ENCODE data around the gene SLC7A1.

Gene SLC7A1

DNA sequence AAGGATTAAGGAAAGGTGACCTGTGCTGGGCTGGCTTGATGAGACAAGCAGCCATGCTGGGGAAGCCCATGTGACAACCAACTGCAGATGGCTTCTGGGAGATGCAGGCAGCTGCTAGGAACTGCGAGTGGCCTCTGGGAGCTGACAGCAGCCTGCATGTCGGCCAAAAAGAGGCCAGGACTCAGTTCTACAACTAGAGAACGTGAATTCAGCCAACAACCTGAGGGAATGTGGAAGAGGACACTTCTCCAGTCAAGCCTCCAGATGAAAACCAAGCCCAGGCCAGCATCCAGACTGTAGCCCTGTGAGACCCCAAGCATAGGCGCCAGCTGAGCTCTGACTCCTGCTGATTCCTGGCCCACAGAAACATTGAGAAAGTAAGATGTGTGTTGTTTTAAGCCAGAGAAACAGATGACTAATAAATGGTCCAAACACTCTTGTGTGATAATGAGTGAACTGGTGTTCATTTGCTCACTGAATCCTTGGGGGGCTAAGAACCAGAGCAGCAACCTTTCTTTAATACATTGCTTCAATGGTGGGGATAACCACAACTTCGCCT is 45.0 kb downstream of the SLC7A1 start:
- DNase-seq: no peak

DNA sequence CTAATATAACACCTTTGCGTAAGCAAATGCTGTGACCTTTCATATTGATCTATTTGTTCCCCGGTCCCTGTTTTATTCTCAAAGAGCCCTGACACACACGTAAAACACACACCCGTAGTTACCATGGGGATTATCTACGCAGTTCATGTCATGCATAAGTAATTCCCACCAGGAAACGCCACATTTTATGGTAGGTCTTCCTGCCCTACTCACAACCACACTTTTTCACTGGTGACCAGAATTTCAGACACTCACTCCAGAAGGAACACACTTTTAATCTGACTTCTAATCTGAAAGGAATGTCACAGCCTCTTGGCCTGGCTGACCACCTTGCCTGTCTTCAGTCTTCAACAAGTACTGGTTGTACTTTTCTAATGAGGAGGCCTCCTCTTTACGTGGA is 46.8 kb downstream of the SLC7A1 start:
- DNase-seq: no peak

DNA sequence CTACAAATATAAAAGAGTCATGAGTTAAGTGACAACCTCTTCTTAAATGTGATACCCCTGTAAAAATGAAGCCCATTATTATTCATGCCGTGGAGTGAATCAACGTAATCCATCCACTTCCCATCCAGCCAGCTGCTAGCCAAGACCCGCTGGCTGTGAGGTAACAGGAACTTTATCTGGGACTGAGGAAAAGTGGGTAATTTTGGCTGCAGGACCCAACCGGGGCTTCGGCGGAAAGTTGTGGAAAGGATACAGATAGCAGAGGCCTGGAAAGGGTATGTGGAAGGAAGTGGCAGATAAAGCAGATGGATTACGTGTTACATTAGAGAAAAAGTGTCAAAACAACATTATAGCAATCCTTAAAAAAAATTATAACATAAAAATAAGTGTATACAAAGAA is 48.3 kb downstream of the SLC7A1 start:
- DNase-seq: no peak

DNA sequence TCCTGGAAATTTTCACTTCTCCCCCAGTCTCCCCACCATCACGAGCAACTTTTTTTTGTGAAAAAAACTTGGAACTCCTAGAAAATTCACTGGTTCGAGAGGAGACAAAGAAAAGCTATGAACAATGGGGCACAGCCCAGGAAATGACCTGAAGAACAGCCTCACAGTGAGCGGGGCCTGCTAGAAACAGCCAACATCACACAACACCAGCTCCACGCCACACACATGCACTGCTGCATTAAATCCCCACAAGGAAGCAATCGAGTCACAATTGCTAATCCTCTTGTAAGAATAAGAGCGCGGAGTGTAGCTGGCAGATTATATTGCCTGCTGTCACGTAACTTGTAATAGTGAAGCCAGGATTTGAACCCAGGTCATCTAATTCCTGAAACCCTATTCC is 48.8 kb downstream of the SLC7A1 start:
- DNase-seq: no peak

DNA sequence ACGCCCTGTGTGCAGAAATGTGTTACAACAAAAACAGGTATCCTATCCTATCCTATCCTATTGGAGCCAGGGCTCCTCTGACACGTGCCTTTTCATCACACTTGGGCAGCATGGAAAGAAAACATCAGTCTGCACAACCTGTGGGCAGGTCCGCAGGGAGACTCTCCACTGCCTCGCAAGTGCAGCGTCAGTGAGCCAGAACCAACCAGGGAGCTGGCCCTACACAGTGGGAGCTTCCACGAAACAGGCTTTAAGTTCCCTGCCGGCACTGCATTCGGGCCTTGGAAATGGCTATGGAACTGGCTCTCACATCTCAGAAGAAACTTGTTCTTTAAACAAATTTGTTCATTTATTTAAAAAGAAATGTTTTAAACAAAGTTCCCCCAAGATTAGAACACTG is 49.5 kb downstream of the SLC7A1 start:
- no peak for DNase-seq

DNA sequence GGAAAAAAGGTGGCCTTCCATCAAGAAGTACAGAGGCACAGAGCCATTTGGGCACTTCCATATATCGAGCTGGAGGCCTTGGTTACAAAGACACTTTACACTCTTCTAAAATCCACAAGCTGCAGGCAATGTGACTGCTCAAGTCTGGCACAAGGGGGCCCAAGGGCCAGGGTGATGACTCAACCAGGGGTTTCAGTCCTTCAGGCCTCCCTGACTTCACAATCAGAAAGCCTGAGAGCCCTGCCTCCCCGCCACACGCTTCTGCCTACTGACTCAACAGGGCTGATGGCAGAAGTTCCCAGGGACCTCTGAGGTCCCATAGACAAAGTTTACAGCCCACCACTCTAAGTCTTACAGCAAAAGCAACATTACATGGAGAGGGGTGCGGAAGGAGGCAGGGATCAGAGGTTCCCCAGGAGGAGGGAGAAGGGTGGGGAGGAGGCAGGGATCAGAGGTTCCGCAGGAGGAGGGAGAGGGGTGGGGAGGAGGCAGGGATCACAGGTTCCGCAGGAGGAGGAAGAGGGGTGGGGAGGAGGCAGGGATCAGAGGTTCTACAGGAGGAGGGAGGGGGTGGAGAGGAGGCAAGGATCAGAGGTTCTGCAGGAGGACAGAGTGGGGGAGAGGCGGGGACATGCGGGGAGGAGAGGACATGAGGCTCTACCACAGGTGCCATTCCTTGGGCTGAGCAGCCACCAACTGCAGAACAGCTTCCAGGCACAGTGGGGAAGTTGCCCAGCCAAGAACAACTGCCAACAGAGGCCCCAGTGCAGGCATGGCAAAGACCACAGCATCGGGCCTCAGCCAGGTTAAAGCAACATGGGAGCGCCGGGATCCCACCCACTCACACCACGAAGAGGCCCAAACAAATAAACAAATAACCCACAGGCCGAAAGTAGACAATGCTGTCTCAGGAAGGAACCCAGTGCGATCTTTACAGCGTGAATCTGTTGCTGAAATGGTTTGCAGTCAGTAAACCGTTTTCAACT is 52.0 kb downstream of the SLC7A1 start:
- no peak for DNase-seq

DNA sequence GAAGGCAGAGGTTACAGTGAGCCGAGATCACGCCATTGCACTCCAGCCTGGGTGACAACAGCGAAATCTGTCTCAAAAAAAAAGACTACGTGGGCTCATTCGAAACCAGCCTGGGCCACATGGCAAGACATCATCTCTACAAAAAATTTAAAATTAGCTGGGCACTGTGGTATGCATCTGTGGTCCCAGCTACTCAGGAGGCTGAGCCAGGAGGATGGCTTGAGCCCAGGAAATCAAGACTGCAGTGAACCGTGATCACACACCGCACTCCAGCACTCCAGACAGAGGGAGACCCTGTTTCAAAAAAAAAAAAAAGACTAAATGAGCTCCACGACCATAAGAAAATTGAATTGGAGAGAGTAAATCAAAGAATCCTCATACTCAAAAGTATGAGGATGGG is 53.1 kb downstream of the SLC7A1 start:
- no peak for DNase-seq

DNA sequence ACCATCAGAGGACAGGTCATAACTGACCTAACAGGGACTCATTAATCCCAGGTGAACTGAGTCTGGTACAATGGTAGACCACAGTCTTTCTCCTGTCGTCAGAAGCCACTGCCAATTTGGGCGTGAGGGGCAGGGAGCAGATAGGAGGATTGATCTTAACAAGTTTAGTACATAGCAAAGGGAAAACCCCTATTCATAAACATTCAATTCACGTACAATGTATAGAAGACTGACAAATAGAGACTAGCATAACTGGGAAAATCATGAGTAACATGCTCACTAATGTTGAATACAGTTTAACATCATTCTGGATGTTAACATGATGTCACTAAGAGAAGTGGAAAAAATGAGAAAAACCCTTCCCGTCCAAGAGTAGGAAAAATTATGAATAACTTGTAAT is 54.1 kb downstream of the SLC7A1 start:
- no peak for DNase-seq

DNA sequence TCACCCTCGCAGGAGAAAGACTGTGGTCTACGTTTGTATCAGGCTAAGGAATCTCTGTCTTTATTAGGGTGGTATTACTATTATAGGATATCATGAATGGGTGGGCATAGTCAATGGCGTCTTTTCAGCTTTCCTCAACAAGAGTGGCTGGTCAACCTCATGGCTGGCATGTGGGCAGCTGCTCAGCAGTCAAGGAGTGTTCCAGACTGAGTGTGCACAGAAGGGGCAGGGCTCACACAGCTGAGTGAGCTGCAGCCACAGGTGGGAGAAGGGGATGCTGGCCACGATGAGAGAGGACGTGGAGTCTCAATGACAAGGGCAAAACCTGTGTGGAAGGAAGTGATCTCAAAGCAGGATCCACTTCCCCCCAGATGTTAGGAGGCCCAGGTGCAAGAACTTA is 54.7 kb downstream of the SLC7A1 start:
- DNase-seq: no peak

DNA sequence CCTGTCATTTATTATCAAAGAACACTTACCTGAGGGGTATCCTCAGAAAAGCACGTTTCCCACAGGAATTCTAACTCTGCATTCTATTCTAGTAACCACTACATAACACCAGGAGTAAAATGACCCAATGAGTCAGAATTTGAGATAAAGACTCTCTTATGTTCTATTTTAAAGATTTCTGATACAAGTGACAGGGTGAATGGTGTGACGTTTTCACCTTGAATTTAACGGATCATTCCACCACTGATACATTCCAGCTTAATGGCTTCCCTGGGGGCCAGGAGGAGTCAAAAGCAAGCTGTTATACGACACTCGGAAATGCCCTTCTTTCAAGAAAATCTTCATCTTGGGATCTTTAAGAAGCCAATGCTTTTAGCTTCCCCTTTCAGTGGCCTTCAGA is 55.2 kb downstream of the SLC7A1 start:
- no peak for DNase-seq

DNA sequence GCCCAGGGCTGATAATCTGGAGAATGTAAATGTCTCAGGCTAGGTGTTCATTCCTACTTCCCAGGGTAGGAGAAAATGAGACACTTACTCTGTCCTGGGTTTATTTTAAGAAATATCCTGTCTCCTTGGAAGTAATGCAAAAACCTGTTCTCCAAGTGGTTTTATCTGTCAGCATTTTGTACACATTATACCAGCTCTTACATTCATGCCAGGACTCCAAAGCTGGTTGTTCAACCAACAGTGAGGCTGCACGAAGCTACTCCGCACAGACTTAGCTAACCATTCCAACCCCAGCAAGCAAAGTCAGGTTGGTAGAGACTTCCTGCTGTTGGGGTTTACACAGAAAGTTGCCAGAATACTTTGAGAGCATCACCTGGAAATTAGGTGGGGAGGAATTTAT is 55.6 kb downstream of the SLC7A1 start:
- DNase-seq: no peak

DNA sequence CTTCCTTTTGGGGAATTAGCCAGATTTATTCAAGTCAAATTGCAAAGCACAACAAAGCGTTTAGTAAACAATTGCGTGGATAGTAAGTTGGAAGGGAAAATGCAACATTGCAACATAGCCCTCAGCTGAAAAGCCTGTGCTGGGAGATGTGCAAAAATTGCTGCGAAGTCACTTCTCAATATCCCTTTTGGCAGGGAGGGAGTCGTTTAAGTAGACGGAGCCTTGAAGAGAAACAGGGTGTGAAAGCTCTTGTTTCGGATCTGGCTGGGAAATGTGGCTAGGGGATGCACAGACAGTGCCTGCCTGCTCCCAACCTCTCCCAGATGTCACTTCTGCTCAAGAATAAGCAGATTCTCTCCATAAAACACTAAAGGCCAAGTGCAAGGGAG is 56.8 kb downstream of the SLC7A1 start:
- DNase-seq: no peak

DNA sequence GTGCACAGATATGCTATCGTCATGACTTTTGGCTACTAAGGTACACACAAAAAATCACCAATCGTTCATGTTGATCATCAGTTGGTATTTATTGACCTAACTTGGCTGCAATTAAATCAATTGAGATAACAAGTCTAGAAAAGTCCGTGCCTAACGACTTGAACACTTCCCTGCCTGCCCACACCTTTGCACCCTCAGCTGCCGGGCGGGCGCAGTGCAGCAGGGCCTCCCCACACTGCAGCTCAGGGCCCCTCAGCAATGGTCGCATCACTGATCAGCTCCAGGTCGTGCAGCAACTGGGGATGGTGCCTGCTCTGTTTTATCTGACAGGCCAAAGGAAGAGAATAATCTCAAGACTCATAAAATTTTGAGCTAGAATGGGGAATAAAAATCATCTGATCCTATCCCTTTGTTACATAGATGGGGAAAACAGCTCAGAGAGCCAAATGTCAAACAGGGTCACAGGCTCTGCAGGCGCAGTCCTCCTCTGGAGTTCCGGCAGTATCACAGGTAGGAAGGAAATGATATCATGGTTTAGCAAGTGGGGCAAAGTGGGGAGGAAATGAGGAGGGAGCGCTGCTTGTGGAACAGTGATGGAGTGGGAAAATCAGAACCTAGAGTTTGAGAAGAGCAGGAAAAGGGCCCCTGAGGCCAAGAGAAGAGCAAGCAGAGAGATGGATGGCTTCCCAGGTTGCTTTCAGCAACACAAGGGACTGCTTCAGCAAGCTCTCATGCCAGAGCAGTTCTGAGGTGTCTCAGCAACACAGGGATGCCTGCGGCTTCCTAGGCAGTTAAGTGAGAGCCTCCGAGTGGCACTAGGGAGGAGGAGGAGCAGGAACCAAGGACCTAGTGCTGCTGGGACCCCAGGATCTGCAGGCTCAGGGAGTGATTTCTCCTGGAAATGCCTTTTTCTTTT is 57.5 kb downstream of the SLC7A1 start:
- DNase-seq: no peak

DNA sequence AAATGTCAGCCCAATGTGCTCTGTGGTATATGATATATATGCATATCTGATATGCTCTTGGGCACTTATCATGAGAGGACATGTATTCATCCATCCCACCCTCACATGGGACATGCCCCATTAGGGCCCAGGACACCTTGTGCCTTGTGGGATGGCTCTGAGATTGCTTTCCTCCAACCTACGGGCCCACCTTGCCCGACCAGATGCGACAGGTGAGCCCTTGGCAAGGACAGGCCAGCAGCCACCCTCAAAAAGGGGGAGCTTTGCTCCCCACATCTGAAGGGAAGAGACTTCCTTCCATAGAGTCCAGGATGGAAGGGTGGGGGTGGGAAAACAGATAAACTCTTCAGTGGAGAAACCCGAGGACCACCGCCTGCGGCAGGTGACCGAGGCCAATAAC is 58.6 kb downstream of the SLC7A1 start:
- no peak for DNase-seq

DNA sequence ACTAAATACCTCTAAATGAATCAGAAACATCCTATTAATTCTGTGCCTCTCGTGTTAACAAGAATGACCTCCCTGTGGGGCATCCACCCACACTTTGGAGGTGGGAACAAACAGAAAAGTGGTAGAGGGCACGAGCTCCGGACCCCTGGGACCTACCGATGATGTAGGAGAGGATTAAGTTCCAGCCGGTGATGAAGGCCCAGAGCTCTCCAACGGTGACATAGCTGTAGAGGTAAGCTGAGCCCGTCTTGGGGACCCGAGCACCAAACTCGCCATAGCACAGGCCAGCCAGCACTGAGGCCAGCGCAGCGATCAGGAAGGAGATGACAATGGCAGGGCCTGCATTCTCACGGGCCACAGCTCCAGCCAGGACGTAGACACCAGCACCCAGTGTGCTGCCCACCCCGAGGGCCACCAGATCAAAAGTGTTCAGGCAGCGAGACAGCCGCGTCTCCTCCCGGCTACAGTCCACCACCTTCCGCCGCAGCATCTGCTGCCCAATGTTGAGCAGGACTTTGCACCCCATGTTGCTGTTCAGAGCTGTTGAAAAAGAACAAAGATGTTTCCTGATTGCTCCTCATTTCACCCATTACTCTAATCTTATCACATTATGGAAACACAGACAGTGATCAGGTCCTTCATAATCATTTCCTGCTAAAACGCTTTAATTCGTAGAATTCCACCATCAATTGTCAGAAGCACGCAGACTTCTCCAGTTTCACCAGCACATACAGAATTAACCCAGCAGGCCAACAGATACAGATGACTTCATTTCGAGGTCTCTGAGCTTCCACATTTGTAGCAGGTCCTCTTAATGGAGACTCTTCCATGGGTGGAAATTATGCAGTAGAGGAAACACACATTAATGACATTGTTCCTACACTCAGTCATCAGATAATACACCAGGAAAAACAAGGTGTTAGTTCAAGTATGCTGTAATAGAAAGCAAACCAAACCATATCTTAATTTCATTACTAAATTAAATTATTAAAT is 59.5 kb downstream of the SLC7A1 start:
- DNase-seq: no peak

DNA sequence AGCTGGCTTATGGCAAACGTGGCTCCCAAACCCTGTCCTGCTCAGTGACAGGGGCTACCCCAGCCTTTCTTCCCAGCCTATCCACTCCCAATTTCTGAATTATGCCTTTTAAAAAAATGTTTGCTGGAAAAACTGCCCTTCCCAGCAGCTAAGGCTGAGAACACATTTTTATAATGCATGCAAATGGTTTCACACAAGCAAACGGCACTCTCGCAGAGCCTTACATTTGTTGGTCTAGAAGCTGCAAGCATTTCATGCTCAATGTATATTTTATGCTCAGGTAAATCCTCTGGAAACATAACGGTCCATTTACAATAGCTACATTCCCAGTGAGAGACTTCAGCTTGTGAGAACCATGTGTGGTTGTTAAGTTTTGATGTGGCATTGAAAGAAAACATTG is 61.4 kb downstream of the SLC7A1 start:
- no peak for DNase-seq

DNA sequence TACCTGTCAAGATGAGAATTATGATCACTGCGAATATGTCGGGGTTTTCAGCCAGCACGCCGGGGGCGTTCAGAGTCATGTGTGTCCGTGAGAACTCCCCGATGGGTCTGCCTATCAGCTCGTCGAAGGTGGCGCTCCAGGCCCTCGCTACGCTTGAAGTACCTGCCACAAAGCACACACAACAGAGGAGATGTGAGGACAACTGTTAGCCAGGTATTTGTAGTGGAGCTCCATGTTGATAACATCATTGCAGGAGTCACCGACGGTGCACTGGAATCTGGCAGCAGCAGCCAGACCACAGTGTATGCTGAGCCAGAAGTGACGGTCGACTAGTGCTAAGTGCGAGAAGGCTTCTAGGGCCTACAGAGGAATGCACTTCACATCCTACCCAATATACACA is 62.7 kb downstream of the SLC7A1 start:
- DNase-seq: no peak

DNA sequence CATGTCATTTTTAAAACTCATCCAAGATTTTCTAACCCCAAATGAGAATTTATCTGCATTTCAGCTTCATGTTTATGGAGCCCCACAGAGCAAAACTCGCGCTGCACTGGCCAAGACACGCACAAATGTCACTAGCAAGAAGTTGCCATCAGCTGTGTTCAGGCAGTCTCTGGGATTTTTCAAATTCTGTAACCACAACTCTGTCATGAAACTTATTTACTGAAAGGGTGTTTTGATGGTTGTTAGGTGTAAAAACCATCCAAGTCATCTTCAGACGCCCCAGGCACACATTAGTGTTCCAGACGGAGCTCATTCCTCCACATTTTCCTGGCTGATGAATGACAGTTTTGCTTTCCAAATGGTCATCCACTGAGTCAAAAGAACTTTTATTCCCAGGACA is 63.4 kb downstream of the SLC7A1 start:
- no peak for DNase-seq

DNA sequence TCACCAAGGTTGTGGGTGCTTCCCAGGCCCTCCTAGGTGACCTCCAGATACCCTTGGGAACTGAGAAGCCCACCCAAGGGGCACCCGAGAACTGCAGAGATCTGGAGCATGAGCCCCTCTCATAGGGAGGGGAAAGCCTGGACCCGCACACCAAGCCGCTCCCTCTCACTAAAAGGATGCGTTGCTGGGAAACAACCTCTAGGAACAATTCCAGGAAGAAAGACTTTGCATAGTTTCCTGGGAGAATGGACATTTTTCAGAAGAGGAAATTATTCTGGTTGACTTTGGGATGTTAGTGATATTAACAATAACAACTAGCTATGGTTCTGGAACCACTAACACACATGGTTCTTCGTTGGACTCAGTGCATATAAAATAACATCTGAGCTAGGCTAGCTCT is 64.6 kb downstream of the SLC7A1 start:
- DNase-seq: no peak

DNA sequence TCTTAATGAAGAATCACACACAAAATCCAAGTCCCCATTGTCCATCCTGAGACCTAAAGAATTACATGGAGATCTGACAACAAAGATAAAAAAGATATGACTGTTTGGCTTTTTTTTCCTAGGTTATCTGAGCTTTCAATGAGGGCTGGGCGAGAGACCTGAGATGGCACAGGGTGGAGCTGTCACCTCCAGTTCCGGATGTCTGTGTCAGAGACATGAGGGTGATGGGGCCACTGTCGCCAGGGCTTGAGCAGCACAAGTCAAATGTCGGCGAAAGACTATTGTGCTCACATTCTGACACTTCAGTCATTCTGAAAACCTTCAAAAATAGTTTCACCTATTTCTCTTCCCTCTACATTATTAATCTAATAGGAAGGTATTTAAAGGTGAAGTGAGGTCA is 65.7 kb downstream of the SLC7A1 start:
- no peak for DNase-seq

DNA sequence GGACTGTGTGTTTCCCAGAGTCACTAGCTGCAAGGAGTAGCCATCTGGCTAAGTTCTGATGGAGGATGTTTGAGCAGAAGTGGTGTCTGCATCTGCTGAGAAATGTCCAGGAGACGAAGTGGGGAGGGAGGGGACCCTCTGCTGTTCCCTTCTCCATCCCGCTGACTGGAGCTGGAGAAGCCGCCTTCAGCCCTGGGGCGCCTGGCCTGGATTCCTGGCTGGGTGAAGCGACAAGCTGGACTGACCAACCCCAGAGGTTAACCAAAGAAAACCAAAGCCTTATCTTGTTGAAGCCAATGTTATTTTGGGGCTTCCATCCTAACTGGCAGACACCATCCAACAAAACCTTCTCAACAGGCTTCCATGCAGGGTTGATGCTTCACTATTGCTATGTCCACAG is 67.6 kb downstream of the SLC7A1 start:
- no peak for DNase-seq

DNA sequence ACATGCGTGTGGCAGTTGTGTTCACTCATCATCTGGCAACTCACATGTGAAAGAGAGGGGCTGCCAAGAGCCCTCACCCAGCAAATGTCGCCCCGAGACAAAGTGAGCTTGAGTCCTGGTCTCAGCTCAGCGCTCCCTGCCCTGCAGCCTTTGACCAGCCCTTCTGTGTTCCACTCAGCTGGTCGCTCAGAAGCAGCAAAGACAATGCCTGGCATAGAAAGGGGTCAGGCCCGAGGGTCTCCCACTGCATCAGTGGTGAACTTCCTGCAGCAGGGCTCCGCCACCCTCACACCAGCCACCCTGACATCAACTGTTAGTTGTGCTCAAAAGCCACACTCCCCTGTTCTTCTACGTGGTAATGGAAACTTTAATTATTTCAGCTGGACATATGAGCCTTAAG is 68.0 kb downstream of the SLC7A1 start:
- no peak for DNase-seq
